GM13977 (cell line): ENCODE results near the gene ELF1.

ENCODE experiments used
- DNase-seq: peaks from one replicate; pipeline ENCODE4 v3.0.0; 2012; ENCODE audit warnings: low spot score
- in situ Hi-C: fragments of 300-500 bp; cut with MboI; formaldehyde crosslinking; loops from one replicate; pipeline ENCODE4 v1.12.0; 2022; ENCODE audit warnings: low sequenced_read_pairs, low pct_unique_long_range_greater_than_20kb, mixed read lengths, inconsistent platforms; ENCODE audit not compliant: unreplicated experiment
- TF ChIP-seq, protein P1 (sequence below): IDR thresholded peaks from 2 replicates; pipeline ENCODE4 v1.5.1; 2012; ENCODE audit warnings: mild to moderate bottlenecking, control low read depth; ENCODE audit not compliant: insufficient read depth; ENCODE audit errors: extremely low read depth, missing control alignments

Gene ELF1

DNA sequence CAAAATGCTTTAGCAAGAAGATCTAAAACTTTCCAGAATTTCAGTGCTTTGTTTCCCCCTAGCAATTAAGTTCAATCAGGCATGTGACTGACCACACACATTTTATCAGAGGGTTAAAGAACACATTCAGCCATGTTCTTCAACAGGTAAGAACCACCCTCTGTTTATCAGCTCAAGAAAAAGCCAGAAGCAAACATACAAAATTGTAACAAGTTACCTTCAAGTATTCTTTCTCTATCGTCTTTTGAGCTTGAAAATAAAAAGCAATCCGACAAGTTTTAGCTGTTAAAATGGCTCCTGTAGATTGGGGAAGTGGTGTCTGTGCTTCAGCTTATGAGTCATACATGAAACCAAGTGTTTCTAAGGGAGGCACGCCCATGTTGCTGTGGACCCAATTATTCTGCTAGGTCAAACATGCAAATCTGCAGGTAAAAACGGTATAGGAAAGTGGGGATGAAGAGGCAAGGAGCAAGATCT lies at the start of gene ELF1:
ELF1 (minus strand) TSS at position 306 of the 477 bp plus-strand sequence. CDS start 37,262 bp downstream, outside the sequence.
- TF ChIP-seq, protein P1, sequence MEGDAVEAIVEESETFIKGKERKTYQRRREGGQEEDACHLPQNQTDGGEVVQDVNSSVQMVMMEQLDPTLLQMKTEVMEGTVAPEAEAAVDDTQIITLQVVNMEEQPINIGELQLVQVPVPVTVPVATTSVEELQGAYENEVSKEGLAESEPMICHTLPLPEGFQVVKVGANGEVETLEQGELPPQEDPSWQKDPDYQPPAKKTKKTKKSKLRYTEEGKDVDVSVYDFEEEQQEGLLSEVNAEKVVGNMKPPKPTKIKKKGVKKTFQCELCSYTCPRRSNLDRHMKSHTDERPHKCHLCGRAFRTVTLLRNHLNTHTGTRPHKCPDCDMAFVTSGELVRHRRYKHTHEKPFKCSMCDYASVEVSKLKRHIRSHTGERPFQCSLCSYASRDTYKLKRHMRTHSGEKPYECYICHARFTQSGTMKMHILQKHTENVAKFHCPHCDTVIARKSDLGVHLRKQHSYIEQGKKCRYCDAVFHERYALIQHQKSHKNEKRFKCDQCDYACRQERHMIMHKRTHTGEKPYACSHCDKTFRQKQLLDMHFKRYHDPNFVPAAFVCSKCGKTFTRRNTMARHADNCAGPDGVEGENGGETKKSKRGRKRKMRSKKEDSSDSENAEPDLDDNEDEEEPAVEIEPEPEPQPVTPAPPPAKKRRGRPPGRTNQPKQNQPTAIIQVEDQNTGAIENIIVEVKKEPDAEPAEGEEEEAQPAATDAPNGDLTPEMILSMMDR: no peak

DNA sequence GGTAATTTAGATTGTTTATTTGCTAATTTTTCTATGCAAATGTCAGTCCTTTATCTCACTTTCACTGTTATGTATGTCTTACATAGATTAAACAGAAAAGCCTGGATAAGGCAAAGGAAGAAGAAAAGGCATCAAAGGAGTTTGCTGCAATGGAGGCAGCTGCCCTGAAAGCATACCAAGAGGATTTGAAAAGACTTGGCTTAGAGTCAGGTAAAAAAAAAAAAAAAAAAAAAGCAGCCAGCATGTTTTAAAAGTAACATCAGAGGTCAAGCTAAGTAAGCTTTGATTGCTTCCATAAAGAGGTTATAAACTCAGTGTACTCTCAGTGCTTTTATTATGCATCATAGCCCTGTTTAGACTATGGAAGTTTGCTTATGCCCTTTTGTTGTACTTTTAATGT lies 46.0 kb upstream of the ELF1 start:
- in situ Hi-C loops: no loop called here
- DNase-seq: no peak
- TF ChIP-seq, protein P1: no peak

More for the DNA sequence above, at the start of gene ELF1:
- in situ Hi-C loops: no loop called here
- peak; percentile 54 for DNase-seq

GRCh38 chr13:41064493-41064892 lies 45.4 kb upstream of the ELF1 start:
- no peak for DNase-seq
- TF ChIP-seq, protein P1: no peak
- in situ Hi-C loops: no loop called here

GRCh38 chr13:41061914-41062837 lies 43.1 kb upstream of the ELF1 start:
- TF ChIP-seq, protein P1: no peak
- in situ Hi-C loops: no loop called here
- DNase-seq: no peak

DNA sequence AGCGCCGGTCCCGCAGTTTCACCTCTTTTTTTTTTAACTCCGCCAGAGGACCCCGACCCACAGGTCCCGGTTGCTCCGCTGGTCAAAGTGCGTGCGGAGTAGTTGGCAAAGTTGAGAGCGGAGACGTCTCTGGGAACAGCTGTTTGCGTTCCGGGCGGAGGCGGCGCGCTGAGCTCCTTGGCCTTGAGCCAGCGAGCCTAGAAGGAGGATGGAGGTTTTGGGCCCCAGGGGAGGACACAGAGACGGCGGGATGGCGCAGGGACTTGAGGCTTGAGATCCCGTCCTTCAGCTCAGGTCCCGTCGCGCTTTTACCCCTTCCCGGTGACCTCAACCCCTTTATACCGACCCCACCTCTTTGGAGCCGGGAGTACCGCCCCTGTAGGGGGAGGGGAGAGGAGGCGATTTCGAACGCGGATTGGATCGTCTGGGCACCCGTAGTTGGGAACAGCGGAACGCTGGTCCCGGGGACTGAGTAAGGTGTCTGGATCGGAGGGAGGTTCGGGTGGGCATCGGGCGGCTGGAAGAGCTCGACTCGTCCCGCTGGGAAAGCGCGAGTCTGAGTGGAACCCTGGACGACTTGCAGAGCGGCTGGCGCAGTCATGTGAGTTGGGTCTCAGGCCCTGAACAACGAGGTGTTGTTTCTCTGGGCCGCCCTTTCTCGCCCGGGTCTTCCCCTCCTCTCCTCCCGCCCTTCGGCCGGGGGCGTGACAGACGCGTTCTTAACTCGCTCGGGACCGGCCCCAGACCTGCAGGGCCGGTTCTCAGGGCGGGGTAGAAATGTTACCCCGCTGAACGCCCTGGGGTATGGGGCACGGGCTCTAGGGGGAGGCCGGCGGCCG lies 42.2 kb upstream of the ELF1 start, which contains the start of gene WBP4:
WBP4 (plus strand) TSS at position 435 of the 839 bp plus-strand sequence; CDS start at position 600, 165 bp downstream.
- in situ Hi-C loops: no loop called here
- TF ChIP-seq, protein P1: peak; percentile 22
- peak; percentile 90 for DNase-seq

GRCh38 chr13:41060724-41061074 lies 41.6 kb upstream of the ELF1 start:
- peak; percentile 70 for DNase-seq
- in situ Hi-C loops: no loop called here
- TF ChIP-seq, protein P1: peak; percentile 3
